NCI-H82 treated with DMSO at 0.1 percent for 48 hours (cell line): ENCODE measurements around the gene ST3GAL3.

Source experiments
- DNase-seq: peaks from one replicate; lab custom pipeline; 2025; ENCODE audit not compliant: unreplicated experiment; lab: John Stamatoyannopoulos, UW

The ST3GAL3 gene

GRCh38 chr1:43957407-43958040, 250.2 kb downstream of the ST3GAL3 start:
- no peak for DNase-seq

- DNase-seq, result no peak
Observed at GRCh38 chr1:43958351-43959255, 251.3 kb downstream of the ST3GAL3 start.

- DNase-seq, result no peak
Observed at GRCh38 chr1:43960798-43961197, 253.5 kb downstream of the ST3GAL3 start.

DNA sequence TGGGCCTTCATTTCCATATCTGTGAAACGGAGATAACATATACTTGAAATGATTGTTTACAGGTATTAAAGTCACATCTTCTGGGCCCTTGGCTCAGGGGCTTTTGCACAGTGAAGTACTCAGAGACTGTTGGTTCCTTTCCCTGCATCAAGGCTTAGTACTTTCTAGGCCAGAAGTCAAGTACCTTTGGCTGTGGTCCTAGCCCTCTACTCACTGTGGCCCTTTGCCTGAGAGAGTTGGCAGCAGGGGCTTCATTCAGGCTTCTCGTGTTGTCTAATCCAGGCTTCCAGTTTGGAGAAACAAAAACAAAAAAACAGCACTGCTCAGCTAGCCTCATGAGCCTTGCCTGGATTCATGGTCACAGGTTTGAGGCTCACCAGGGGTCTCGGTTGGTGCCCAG, 254.4 kb downstream of the ST3GAL3 start:
- no peak for DNase-seq

- no peak for DNase-seq
Observed at GRCh38 chr1:43962324-43962723, 255.0 kb downstream of the ST3GAL3 start.

DNA sequence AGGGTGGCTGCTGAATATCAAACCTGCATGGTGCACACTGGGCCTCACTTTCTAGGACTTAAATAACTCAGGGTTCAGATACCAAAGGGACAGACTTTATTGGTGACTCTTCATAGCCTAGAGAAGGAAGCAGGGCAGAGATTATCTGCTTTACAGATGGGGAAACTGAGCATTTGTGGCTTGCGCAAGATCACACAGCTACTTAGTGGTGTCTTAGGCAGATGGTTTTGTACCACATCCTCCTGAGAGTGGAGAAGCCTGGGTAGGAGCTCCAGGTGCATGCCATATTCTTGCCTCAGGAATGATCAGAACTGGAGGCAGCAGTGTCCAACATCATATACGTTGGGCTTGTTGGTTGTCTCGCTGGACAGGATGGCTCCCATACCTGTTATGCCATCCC, 255.7 kb downstream of the ST3GAL3 start:
- no peak for DNase-seq

GRCh38 chr1:43963890-43964289, 256.6 kb downstream of the ST3GAL3 start:
- no peak for DNase-seq

DNA sequence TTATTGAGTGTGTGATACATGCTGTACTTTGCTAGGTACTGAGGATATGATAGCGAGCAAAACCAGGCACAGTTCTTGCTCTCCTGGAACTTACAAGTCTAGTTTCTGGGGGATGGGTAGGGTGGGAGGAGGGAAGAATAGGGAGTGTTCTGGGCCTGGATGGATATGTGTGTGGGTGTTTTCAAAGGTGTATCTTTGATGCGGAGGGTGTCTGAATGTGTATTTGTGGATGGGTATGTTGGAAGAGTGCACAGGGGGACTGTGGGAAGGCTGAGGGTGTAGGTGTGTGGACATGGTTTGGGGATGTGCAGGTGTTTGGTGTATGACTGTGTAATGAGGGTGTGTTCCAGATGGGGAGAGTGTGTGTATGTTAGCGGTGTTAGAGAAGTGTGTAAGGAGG, 258.0 kb downstream of the ST3GAL3 start:
- no peak for DNase-seq

DNA sequence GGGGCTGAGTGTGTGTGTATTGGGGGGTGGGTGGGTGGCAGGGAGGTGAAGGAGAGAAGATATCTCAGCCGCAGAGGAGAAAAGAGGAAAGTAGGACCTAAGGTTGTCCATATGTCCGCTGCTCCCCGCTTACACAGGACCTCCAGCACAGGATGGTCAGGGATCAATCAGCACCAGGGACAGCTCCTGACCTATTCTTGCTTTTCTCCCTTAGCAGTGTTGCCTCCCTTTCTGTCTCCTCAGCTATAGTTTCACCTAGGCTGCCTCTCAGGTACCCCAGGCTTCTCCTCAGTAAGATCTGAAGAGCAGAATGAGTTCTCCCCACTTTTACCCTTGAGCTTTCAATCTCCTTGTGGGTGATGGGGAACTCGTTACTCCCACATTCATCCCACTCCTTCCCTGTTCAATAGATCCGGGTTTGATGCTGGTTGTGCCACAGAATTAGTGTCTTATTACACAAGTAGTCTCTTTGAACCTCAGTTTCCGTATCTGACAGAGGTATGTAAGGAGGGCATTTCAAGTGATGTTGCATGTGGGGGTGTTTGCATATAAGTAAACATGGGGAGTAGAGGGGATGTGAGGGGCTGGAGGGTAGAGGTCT, 261.1 kb downstream of the ST3GAL3 start:
- DNase-seq, result no peak

DNA sequence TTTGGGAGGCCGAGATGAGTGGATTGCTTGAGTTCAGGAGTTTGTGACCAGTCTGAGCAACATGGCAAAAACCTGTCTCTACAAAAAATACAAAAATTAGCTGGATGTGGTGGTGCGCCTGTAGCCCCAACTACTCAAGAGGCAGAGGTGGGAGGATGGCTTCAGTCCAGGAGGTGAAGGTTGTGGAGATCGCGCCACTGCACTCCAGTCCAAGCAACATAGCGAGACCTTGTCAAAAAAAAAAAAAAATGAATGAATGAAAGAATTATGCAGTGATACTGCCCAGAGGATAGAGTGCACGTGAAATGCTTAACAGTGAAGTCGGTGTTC, 262.0 kb downstream of the ST3GAL3 start:
- DNase-seq, result no peak

DNA sequence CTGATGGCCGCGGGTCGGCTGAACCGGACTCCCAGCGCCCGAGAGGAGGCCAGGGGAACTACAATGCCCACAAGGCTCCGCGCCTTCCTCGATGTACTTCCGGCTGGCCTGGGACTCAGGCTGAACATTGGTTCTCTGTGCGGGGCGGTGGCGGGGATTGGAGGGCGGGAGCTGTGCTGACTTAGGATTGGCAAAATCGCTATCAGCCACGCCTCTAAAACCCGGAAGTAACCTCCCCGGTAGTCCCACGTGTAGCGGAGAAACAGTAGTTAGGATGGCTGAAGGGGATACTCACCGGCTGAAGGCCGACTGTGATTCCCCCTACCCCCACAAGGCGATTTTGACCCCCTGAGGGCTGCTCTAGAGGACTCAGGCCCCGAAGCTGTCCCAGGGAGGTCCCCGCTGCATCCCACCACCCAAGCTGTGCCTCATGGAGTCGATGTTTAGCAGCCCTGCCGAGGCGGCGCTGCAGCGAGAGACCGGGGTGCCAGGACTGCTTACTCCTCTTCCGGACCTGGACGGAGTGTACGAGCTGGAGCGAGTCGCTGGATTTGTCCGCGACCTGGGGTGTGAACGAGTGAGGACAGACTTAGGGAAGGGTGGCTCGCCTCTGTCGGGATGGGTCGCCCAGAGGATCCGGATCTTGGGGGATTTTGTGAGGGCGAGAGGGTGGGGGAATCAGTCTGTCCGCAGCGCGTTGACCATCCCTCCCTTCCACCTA, 262.6 kb downstream of the ST3GAL3 start, which contains the start of gene DPH2:
DPH2 (plus strand) TSS at position 265 of the 721 bp plus-strand sequence; CDS start at position 431, 166 bp downstream.
- peak; percentile 94 for DNase-seq

- no peak for DNase-seq
Observed at GRCh38 chr1:43970502-43970901, 263.2 kb downstream of the ST3GAL3 start.

GRCh38 chr1:43970911-43971310, 263.6 kb downstream of the ST3GAL3 start:
- DNase-seq, result no peak

- no peak for DNase-seq
Observed at GRCh38 chr1:43971336-43971980, 264.1 kb downstream of the ST3GAL3 start.

DNA sequence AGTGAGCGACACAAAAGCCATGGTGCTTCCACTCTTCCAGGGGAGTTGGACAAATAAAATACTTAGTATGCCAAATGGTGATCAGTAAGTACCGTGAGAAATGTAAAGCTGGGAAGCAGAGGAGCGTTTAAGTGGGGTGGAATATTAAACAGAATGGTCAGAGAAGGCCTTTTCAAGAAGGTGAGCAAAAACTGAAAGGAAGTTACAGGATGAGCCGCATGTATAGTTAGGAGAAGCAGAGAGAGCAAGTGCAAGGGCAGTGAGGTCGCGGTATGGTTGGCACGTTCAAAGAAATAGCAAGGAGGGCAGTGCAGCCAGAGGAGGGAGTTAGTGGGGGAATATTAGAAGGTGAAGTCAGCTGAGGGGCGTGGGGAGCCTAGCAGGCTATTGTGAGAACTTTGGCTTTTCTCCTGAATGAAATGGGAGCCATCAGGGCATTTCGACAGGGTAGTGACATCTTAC, 266.7 kb downstream of the ST3GAL3 start:
- peak; percentile 50 for DNase-seq

GRCh38 chr1:43974443-43975248, 267.3 kb downstream of the ST3GAL3 start, which contains the start of gene ATP6V0B:
Gene ATP6V0B, plus strand, starts transcription at chr1:43974960. Its CDS starts 81 bp downstream, at chr1:43975041.
- peak; percentile 94 for DNase-seq

DNA sequence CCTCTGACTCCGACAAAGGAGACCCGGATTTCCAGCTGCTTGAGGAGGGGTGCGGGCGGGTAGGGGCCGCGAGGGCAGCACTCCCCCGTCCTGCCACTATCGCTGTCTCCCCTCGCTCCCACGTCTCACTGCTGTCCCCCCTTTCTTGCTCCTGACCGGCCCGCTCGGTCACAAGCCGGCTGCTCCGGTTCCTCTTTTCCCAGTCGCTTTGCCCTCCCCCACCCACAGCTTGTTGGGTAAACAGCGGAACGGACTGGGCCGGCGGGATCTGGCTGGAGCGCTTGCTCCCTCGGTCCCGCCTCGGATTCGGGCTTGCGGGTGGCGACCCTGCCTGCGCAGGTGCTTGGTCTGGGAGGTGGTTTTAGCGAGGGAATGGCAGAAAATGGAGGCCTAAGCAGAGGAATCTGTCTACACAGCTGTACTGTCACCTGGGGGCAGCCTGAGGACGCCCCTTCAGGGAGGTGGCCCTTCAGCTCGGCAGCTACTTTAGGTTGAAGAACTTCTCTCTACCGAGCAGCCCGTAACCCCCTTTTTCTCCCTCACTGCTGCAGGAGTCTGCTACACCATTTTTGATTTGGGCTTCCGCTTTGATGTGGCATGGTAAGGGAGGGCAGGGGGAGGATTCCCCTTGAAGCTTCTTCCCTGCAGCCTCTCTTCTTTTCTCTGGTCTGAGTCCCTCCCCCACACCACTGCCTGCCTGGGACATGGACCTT, 268.1 kb downstream of the ST3GAL3 start:
- DNase-seq, result no peak

- no peak for DNase-seq
Observed at GRCh38 chr1:43976045-43976444, 268.7 kb downstream of the ST3GAL3 start.

GRCh38 chr1:43976890-43977289, 269.6 kb downstream of the ST3GAL3 start:
- DNase-seq, result no peak
